Articular chondrocyte of knee joint (primary cell): ENCODE results near the gene SPAG16. TPM values are rescaled to one million over a fixed set of nuclear protein-coding genes. Genes with fewer than 3 reads are reported as not detected.

Source experiments
- small RNA-seq: library from RNA; depleted of rRNA; stranded (forward); fragments of <200 nt; gene quantifications from one replicate; pipeline ENCODE3, GENCODE V24; 2012
- total RNA-seq: library from RNA; depleted of rRNA; stranded (reverse); fragments of >200 nt; gene quantifications from 2 replicates; pipeline ENCODE4 v1.2.3, GENCODE V29; 2012

SPAG16 gene
- 50.7 and 62.9 TPM in 2 replicates for total RNA-seq

DNA sequence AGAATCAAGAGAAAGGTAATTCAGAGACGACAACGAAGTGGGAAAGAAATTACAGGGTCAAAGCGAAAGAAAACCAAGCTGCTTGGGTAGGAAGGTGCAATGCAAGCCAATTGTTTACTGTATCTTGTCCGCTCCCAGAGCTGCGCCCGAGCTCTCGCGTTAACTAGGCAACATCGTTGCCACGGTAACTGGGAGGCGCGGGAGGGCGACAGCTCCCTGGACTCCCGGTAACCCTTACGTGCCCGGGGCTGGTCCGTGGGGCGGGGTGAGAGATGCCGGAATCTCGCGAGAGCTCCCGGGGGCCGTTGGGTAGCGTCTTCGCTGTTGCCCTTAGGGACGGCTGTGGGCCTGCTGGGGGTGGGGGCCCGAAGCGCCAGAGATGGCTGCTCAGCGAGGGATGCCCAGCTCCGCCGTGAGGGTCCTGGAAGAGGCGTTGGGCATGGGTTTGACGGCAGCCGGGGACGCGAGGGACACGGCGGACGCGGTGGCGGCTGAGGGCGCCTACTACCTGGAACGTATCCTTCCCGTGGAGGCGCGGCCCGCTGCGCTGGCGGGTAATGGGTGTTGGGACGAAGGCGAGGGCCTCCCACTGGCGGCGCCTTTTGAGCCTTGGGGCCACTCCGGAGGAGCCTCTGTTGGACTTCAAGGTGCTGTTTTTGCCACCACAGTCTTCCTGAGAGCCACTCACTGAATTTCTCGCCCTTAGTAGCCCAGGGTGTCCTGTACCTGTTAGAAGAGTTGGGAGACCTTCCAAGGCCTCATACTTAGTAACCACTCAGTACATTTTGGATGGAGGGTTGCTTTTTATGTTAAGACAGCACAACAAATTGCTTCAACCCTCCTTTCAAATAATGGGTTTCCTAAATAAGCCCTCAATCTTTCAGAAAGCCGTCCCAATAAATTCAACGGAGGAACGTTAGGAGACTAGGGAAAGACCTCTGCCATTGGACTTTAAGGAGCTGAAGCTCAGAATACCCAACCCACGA is at the start of gene SPAG16:
SPAG16 (plus strand) TSS at position 360 of the 986 bp plus-strand sequence.

DNA sequence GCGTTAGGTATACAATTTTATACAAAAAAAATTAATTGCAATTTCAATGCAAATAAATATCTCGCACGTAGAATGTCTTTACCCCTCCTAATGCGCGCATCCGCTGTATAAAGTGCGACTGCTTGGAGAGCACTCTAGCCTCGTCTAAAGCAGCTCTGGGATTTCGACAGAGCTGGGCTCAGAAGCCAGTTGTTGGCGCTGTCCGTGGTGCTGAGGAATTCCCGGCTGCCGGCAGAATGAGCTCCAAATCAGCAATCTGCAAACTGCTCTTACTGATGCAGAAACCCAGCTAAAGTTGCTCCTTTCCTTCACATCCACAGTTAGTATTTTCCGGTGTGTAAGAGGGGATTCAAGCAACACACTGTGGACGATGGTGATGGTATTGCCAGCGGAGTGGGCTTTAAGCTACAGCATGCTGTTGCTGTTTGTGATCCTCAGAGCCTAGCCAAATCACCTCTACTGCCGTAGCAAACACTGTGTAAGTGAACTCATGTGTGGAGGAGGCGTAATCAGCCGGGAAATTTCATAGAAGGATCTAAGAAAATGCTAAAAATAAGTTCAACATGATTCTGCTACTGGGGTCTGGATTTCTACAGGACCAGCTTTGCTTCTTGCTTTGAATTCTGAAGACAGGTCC is 1126.8 kb downstream of the SPAG16 start, which contains the start of gene VWC2L:
VWC2L (plus strand) TSS at position 137 of the 637 bp plus-strand sequence. CDS start 3,140 bp downstream, outside the sequence.

Small RNAs within 50 kb of the gene (small RNA-seq; reads per million reads assigned to genes)
- gene MIR4438, result not detected

Other genes starting within 250 kb of the SPAG16 start
- 6.8 and 10.6 TPM in 2 replicates for gene IKZF2, start 132.9 kb upstream of the SPAG16 start, total RNA-seq